Endothelial cell (in vitro differentiated cells): Measurements from ENCODE around the gene AHDC1. TPM values are rescaled to one million over a fixed set of nuclear protein-coding genes. Genes with fewer than 3 reads are reported as not detected.

Experiments
- DNase-seq: peaks from one replicate; pipeline ENCODE4 v3.0.0; 2021; ENCODE audit warnings: low spot score
- H3K27ac Mint-ChIP-seq: one replicate; pipeline ENCODE4 v1.8.0; 2021; ENCODE audit warnings: mixed read lengths, inconsistent platforms; ENCODE audit not compliant: unreplicated experiment
- H3K27me3 Mint-ChIP-seq: one replicate; pipeline ENCODE4 v1.8.0; 2021; ENCODE audit warnings: mild to moderate bottlenecking, moderate library complexity, mixed read lengths, inconsistent platforms; ENCODE audit not compliant: unreplicated experiment
- H3K36me3 Mint-ChIP-seq: one replicate; pipeline ENCODE4 v1.8.0; 2021; ENCODE audit warnings: mild to moderate bottlenecking, low read depth, mixed read lengths, inconsistent platforms; ENCODE audit not compliant: unreplicated experiment
- H3K4me1 Mint-ChIP-seq: one replicate; pipeline ENCODE4 v1.8.0; 2021; ENCODE audit warnings: mild to moderate bottlenecking, mixed read lengths, inconsistent platforms; ENCODE audit not compliant: unreplicated experiment
- H3K4me3 Mint-ChIP-seq: one replicate; pipeline ENCODE4 v1.8.0; 2021; ENCODE audit warnings: mild to moderate bottlenecking, mixed read lengths, inconsistent platforms; ENCODE audit not compliant: unreplicated experiment
- H3K9me3 Mint-ChIP-seq: one replicate; pipeline ENCODE4 v1.8.0; 2021; ENCODE audit warnings: mixed read lengths, inconsistent platforms; ENCODE audit not compliant: unreplicated experiment
- CTCF ChIP-seq: fragments of 200-600 bp; sonication (generic); IDR thresholded peaks from one replicate; pipeline ENCODE4 v1.5.0; 2021; ENCODE audit warnings: antibody characterized with exemption; ENCODE audit not compliant: unreplicated experiment
- total RNA-seq: library from RNA; stranded (reverse); fragmentation: NEBNext Ultra II Directional; extraction: Animal tissue kit (Norgen Biotek cat#: 25700); gene quantifications from one replicate; pipeline ENCODE4 v1.2.1, GENCODE V29; 2021; ENCODE audit not compliant: unreplicated experiment

Gene AHDC1
- total RNA-seq, 1 donor from 2014 or later = 48.0 TPM

- Mint-ChIP-seq H3K4me3 (no peak overlapping the region), H3K27me3 (peaks cover 5% of the 10 kb centered on the region), H3K27ac (no peak overlapping the region), H3K4me1 (peaks cover 10% of the 10 kb centered on the region), H3K9me3 (no peaks in the 10 kb centered on the region), H3K36me3 (peaks cover 6% of the 10 kb centered on the region)
- DNase-seq = no peak
- no peak for TF ChIP-seq CTCF
Measured at GRCh38 chr1:27649306-27649635, 45.3 kb upstream of the AHDC1 start.

- Mint-ChIP-seq H3K4me1 (peaks cover 10% of the 10 kb centered on the region), H3K4me3 (no peak overlapping the region), H3K9me3 (no peaks in the 10 kb centered on the region), H3K27me3 (peaks cover 6% of the 10 kb centered on the region), H3K36me3 (peaks cover 6% of the 10 kb centered on the region), H3K27ac (no peak overlapping the region)
- DNase-seq = no peak
- no peak for TF ChIP-seq CTCF
Measured at GRCh38 chr1:27648602-27649305, 44.8 kb upstream of the AHDC1 start.

- H3K4me1 Mint-ChIP-seq = peaks cover 10% of the 10 kb centered on the region
- H3K4me3 Mint-ChIP-seq = no peak overlapping the region
- TF ChIP-seq CTCF = no peak
- no peaks in the 10 kb centered on the region for H3K9me3 Mint-ChIP-seq
- no peak for DNase-seq
- H3K27me3 Mint-ChIP-seq = peaks cover 11% of the 10 kb centered on the region
- H3K36me3 Mint-ChIP-seq = peaks cover 6% of the 10 kb centered on the region
- no peak overlapping the region for H3K27ac Mint-ChIP-seq
Measured at GRCh38 chr1:27647328-27647727, 43.4 kb upstream of the AHDC1 start.

GRCh38 chr1:27646676-27647075, 42.7 kb upstream of the AHDC1 start:
- no peak for DNase-seq
- Mint-ChIP-seq H3K36me3 (peaks cover 6% of the 10 kb centered on the region), H3K27ac (no peak overlapping the region), H3K9me3 (no peaks in the 10 kb centered on the region), H3K27me3 (peaks cover 10% of the 10 kb centered on the region), H3K4me3 (no peak overlapping the region), H3K4me1 (peaks cover 10% of the 10 kb centered on the region)
- TF ChIP-seq CTCF = no peak

- no peaks in the 10 kb centered on the region for H3K4me1 Mint-ChIP-seq
- no peak for DNase-seq
- no peak for TF ChIP-seq CTCF
- H3K9me3 Mint-ChIP-seq = no peaks in the 10 kb centered on the region
- H3K4me3 Mint-ChIP-seq = no peak overlapping the region
- H3K27ac Mint-ChIP-seq = no peak overlapping the region
- H3K27me3 Mint-ChIP-seq = peaks cover 8% of the 10 kb centered on the region
- H3K36me3 Mint-ChIP-seq = peaks cover 6% of the 10 kb centered on the region
Measured at GRCh38 chr1:27645071-27645415, 41.1 kb upstream of the AHDC1 start.
